Ecto neural progenitor cell (in vitro differentiated cells): Measurements from ENCODE around the gene OR10G8.

ENCODE experiments used
- DNase-seq: peaks from one replicate; pipeline ENCODE4 v3.0.0-alpha.2; 2018; ENCODE audit warnings: low spot score

OR10G8 gene

DNA sequence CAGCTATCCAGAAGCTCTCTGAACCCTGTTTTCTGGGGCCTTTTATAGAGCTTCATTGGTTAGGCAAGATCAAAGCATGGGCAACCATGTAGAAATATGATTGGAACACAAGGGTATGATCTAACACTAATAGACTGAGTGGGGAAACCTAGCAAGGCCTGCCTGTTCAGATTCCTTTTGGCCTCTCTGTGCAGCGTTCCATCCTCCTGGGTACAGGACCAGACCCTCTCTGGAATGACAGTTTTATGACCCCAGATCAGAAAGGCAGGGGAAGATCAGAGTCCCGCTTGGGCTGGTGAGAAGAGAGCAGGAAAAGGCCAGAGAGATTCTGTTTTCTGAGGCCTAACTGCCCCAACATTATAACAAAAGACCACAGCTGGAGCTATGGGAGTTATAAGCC lies 52.0 kb downstream of the OR10G8 start:
- no peak for DNase-seq

DNA sequence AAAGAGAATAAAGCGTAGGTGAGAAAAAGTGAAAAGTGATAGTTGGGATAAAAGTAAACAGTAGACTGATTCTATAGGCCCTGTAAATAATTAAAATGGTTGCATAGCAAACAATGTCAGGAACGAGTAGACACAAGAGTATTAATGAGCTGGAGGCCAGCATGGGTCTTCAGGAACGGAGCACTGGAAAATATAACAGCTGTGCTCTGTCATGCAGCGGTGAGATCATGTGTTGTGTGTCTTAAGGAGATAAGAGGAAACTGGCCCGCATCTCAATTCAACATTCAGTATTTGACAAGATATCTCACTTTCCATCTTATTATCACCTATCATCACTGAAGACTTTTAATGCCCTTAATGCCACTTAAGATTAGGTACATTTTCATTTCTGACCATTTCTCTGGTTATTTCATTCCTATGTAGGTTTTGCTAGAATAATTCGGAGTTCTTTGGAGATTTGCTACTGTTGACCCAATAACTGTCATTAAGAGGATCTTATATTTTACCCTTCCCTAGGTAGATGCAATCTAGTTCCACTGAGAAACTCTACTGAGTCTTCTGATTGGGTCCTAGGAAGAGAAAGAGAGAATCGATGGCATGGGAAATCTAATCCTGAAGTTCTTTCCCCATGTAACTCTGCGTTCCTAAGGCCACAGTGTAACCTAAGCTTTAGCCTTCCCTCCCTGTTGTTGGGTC lies 53.2 kb downstream of the OR10G8 start:
- no peak for DNase-seq
